Activated T-helper 2 cell treated with anti-CD3 and anti-CD28 coated beads, Interferon-gamma antibody, Interleukin-2, Interleukin-4, amounts not matched to agents 10 μg/mL and 5 μg/mL and 100 μg/mL, durations not matched to agents 14 hours and 24 hours and 36 hours (primary cell): Measurements from ENCODE around the gene KCTD6. TPM values are rescaled to one million over a fixed set of nuclear protein-coding genes. Genes with fewer than 3 reads are reported as not detected.

Experiments
- DNase-seq: peaks from one replicate; pipeline ENCODE4 v3.0.0; 2021; ENCODE audit warnings: low spot score
- H3K27ac Mint-ChIP-seq: one replicate; pipeline ENCODE4 v1.8.0; 2021; ENCODE audit warnings: mixed read lengths
- H3K27me3 Mint-ChIP-seq: one replicate; pipeline ENCODE4 v1.8.0; 2021; ENCODE audit warnings: low read depth, mixed read lengths
- H3K36me3 Mint-ChIP-seq: one replicate; pipeline ENCODE4 v1.8.0; 2021; ENCODE audit warnings: low read depth, mixed read lengths
- H3K4me1 Mint-ChIP-seq: one replicate; pipeline ENCODE4 v1.8.0; 2021; ENCODE audit warnings: low read depth, mixed read lengths
- H3K4me3 Mint-ChIP-seq: one replicate; pipeline ENCODE4 v1.8.0; 2021; ENCODE audit warnings: low read depth, mild to moderate bottlenecking, moderate library complexity, mixed read lengths
- H3K9me3 Mint-ChIP-seq: one replicate; pipeline ENCODE4 v1.8.0; 2021; ENCODE audit warnings: mixed read lengths
- intact Hi-C: fragments of 100-400 bp; cut with micrococcal nuclease; formaldehyde crosslinking; loops from one replicate; pipeline ENCODE4 v1.15.1; 2023
- total RNA-seq: library from RNA; stranded (reverse); gene quantifications from 2 replicates; pipeline ENCODE4 v1.2.3, GENCODE V29; 2022

The KCTD6 gene
- total RNA-seq, 1 donor from 2014 or later: 7.2 TPM

DNA sequence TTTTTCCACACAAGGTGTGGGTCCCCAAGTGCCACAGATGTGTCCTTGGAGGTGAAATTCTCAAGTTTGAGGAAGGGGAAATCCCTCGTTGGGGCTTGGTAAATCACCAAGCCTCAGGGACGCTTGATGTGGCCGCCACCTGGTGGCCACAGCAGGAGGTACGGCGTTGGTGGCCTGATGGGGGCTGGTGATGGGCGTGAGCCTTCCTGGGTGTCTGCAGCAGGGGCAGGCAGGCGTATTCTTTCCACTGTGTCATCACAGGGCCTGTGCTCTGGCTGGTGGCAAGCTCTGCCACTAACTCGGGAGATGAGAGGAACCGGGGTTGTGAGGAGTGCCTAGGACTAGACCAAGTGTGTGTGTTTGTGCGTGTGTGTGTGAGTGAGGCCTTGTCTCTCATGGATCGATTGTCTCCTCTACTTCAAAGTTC is 40.9 kb downstream of the KCTD6 start:
- no peak overlapping the region for H3K27ac Mint-ChIP-seq
- H3K9me3 Mint-ChIP-seq: no peaks in the 10 kb centered on the region
- peaks cover 3% of the 10 kb centered on the region for H3K27me3 Mint-ChIP-seq
- intact Hi-C loops: loop anchor here (1.0 to 2.0 kb wide), 7 partner anchors 41 to 354 kb away; partner anchors contain the start of genes KCTD6 and PDHB
- H3K4me1 Mint-ChIP-seq: peaks cover 19% of the 10 kb centered on the region
- DNase-seq: peak; percentile 72
- no peaks in the 10 kb centered on the region for H3K36me3 Mint-ChIP-seq
- H3K4me3 Mint-ChIP-seq: no peak overlapping the region

- H3K27ac Mint-ChIP-seq: no peak overlapping the region
- peaks cover 19% of the 10 kb centered on the region for H3K4me1 Mint-ChIP-seq
- H3K27me3 Mint-ChIP-seq: peaks cover 4% of the 10 kb centered on the region
- intact Hi-C loops: no loop called here
- H3K36me3 Mint-ChIP-seq: no peaks in the 10 kb centered on the region
- H3K4me3 Mint-ChIP-seq: no peak overlapping the region
- no peaks in the 10 kb centered on the region for H3K9me3 Mint-ChIP-seq
- no peak for DNase-seq
Observed at GRCh38 chr3:58534592-58535494, 42.9 kb downstream of the KCTD6 start.

- Mint-ChIP-seq H3K36me3 (no peaks in the 10 kb centered on the region), H3K4me1 (peaks cover 19% of the 10 kb centered on the region), H3K27ac (no peak overlapping the region), H3K4me3 (no peak overlapping the region), H3K27me3 (peaks cover 4% of the 10 kb centered on the region), H3K9me3 (no peaks in the 10 kb centered on the region)
- DNase-seq: no peak
- intact Hi-C loops: no loop called here
Observed at GRCh38 chr3:58535531-58536500, 43.9 kb downstream of the KCTD6 start.

GRCh38 chr3:58536501-58537411 is 44.9 kb downstream of the KCTD6 start, which contains the start of gene ACOX2:
TSS of gene ACOX2 (minus strand) at chr3:58537190. CDS start at chr3:58535106, 2,084 bp downstream.
- Mint-ChIP-seq H3K4me3 (no peak within 1 kb of the TSS), H3K27ac (no peak within 1 kb of the TSS), H3K4me1 (peaks cover 19% of the 10 kb centered on the region), H3K27me3 (peaks cover 7% of the 10 kb centered on the region), H3K9me3 (no peaks in the 10 kb centered on the region), H3K36me3 (no peaks in the 10 kb centered on the region)
- no peak for DNase-seq
- intact Hi-C loops: no loop called here

GRCh38 chr3:58537412-58538301 is 45.8 kb downstream of the KCTD6 start:
- no peak for DNase-seq
- no peaks in the 10 kb centered on the region for H3K9me3 Mint-ChIP-seq
- no peak overlapping the region for H3K27ac Mint-ChIP-seq
- intact Hi-C loops: no loop called here
- H3K36me3 Mint-ChIP-seq: no peaks in the 10 kb centered on the region
- no peak overlapping the region for H3K4me3 Mint-ChIP-seq
- H3K4me1 Mint-ChIP-seq: peaks cover 12% of the 10 kb centered on the region
- H3K27me3 Mint-ChIP-seq: peaks cover 9% of the 10 kb centered on the region

DNA sequence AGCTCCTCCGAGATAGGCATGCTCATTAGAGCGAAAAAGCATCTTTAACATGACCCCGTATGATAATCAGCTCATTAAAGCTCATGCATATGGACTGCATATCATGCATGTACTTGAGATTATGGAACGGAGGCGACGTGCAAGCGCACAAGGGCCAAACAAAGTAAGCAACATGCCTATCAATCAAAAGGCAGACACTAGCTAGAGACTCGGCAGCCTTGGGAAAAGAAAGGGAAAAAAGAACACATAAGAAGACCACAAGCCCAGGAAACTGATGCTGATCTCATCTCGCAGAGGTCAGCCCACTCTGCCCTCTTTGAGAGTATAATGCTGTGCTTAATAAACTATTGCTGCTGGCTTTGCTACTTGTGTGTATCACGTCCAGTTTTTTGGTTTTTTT is 47.7 kb downstream of the KCTD6 start:
- Mint-ChIP-seq H3K9me3 (no peaks in the 10 kb centered on the region), H3K4me1 (peaks cover 8% of the 10 kb centered on the region)

GRCh38 chr3:58540176-58540858 is 48.4 kb downstream of the KCTD6 start:
- H3K9me3 Mint-ChIP-seq: no peaks in the 10 kb centered on the region
- intact Hi-C loops: no loop called here
- no peak for DNase-seq
- peaks cover 20% of the 10 kb centered on the region for H3K27me3 Mint-ChIP-seq
- no peak overlapping the region for H3K4me3 Mint-ChIP-seq
- no peak overlapping the region for H3K27ac Mint-ChIP-seq
- H3K4me1 Mint-ChIP-seq: peaks cover 8% of the 10 kb centered on the region
- H3K36me3 Mint-ChIP-seq: no peaks in the 10 kb centered on the region

More for the DNA sequence above, 47.7 kb downstream of the KCTD6 start:
- Mint-ChIP-seq H3K27ac (no peak overlapping the region), H3K4me3 (no peak overlapping the region), H3K36me3 (no peaks in the 10 kb centered on the region), H3K27me3 (peaks cover 18% of the 10 kb centered on the region)
- DNase-seq: no peak
- intact Hi-C loops: no loop called here

DNA sequence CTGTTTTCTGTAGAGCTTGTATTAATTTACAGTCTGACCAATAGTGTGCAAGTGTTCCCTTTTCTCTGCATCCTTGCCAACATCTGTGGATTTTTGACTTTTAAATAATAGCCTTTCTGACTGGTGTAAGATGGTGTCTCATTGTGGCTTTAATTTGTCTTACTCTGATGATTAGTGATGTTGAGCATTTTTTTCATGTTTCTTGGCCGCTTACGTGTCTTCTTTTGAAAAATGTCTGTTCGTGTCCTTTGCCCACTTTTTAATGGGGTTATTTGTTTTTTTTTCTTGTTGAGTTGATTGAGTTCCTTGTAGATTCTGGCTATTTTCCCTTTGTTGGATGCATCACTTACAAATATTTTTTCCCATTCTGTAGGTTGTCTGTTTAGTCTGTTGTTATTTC is 52.6 kb downstream of the KCTD6 start:
- peaks cover 23% of the 10 kb centered on the region for H3K27me3 Mint-ChIP-seq
- no peak for DNase-seq
- no peaks in the 10 kb centered on the region for H3K36me3 Mint-ChIP-seq
- intact Hi-C loops: no loop called here
- no peaks in the 10 kb centered on the region for H3K9me3 Mint-ChIP-seq
- H3K4me3 Mint-ChIP-seq: no peak overlapping the region
- peaks cover 1% of the 10 kb centered on the region for H3K4me1 Mint-ChIP-seq
- no peak overlapping the region for H3K27ac Mint-ChIP-seq

- Mint-ChIP-seq H3K27ac (no peak overlapping the region), H3K9me3 (peaks cover 4% of the 10 kb centered on the region), H3K36me3 (no peaks in the 10 kb centered on the region), H3K4me1 (no peaks in the 10 kb centered on the region), H3K4me3 (no peak overlapping the region), H3K27me3 (peaks cover 11% of the 10 kb centered on the region)
- DNase-seq: no peak
- intact Hi-C loops: no loop called here
Observed at GRCh38 chr3:58551636-58552180, 59.8 kb downstream of the KCTD6 start.
